Ovary (tissue), 9 donors: ENCODE measurements around the gene ATP6V1G1. TPM values are rescaled to one million over a fixed set of nuclear protein-coding genes. Genes with fewer than 3 reads are reported as not detected.

ENCODE experiments used
- DNase-seq, 5 donors: peaks; one replicate each; pipeline ENCODE4 v3.0.0-alpha.2; 2019 to 2020
- H3K27ac ChIP-seq, 2 donors: fragments of 200-600 bp; one replicate each; pipeline versions ENCODE4 v1.5.1 to v1.8.0; 2019 to 2022
- H3K27me3 ChIP-seq: fragments of 200-600 bp; one replicate; pipeline ENCODE4 v1.8.0; 2022
- H3K36me3 ChIP-seq: fragments of 200-600 bp; sonication (generic); one replicate; pipeline ENCODE4 v1.5.1; 2019
- H3K4me1 ChIP-seq: one replicate; pipeline ENCODE4 v1.8.1; 2013; ENCODE audit warnings: mild to moderate bottlenecking, moderate library complexity; ENCODE audit not compliant: insufficient read depth
- H3K4me3 ChIP-seq: fragments of 200-600 bp; sonication (generic); one replicate; pipeline ENCODE4 v1.5.1; 2017
- H3K9me3 ChIP-seq, 2 donors: fragments of 200-600 bp in 1 of 2; sonication (generic) in 1 of 2; one replicate each; pipeline versions ENCODE4 v1.5.1 to v1.8.1; 2013 to 2019; ENCODE audit warnings: mild to moderate bottlenecking in 1 of 2, moderate library complexity in 1 of 2
- CTCF ChIP-seq, 3 donors: fragments of 450-650 bp in 2 of 3; fragments of 200-600 bp in 1 of 3; IDR thresholded peaks; one replicate each; pipeline versions ENCODE4 v1.5.1 to v1.8.0; 2016 to 2022; ENCODE audit warnings: antibody characterized with exemption in 3 of 3, mild to moderate bottlenecking in 1 of 3
- EP300 ChIP-seq: sonication (generic); formaldehyde crosslinking; IDR thresholded peaks from one replicate; pipeline ENCODE4 v1.6.1; 2017; ENCODE audit warnings: antibody characterized with exemption
- POLR2A ChIP-seq: fragments of 450-650 bp; IDR thresholded peaks from one replicate; pipeline ENCODE4 v1.6.1; 2017; ENCODE audit warnings: antibody characterized with exemption, mild to moderate bottlenecking, moderate library complexity
- WGBS, 3 donors: extraction: QIAGEN DNeasy Blood & Tissue Kit in 1 of 3; methylation state at CpG; one replicate each; pipeline versions ENCODE4 v1.1.5 to v1.1.7; 2013 to 2017; 5-methylcytosine and 5-hydroxymethylcytosine counted together
- intact Hi-C, 4 donors: fragments of 100-400 bp; cut with DNase I; formaldehyde crosslinking; loops; one replicate each; pipeline versions ENCODE4 v1.11.0 to v1.15.1; 2022 to 2023
- polyA plus RNA-seq, 2 donors: library from polyadenylated mRNA; stranded (reverse); fragments of 200-250 nt in 1 of 2; fragments of 350-450 nt in 1 of 2; fragmentation: Illumina TruSeq in 1 of 2; extraction: RNeasy Lipid Tissue Mini Kit (QIAGEN cat#74804) in 1 of 2; gene quantifications; one replicate each; pipeline ENCODE4 v1.2.3, GENCODE V29; 2013 to 2014
- total RNA-seq, 7 donors: library from RNA; depleted of rRNA in 2 of 7; stranded (reverse); fragments of >200 nt in 2 of 7; fragmentation: NEBNext Ultra II Directional in 3 of 7; extraction: Animal tissue kit (Norgen Biotek cat#: 25700) in 3 of 7; gene quantifications; one replicate each; pipeline versions ENCODE4 v1.1.0 to v1.2.4, GENCODE V29; 2016 to 2023
- donor health status: DM: no; HTN: no; CAD: no; lungs with moderate emphysema.
- donor health status: DM: no; HTN: no; CAD: no.
- donor health status: Bipolar disorder and iron deficiency.
- donor health status: DM: yes; HTN: yes; CAD: no.
- donor health status: DM: no; HTN: no; CAD: no.
- donor health status: DM: yes; HTN: yes; CAD: no.

Gene ATP6V1G1
- total and polyA plus RNA-seq, 9 donors: 93.5 to 211 (median 113) TPM

GRCh38 chr9:114607671-114608524, 20.3 kb downstream of the ATP6V1G1 start:
- 86 to 91% (median 88%) methylated on average over 6 of the region's 6 CpGs for WGBS, 3 donors
- intact Hi-C loops: no loop called here
- no peak overlapping the region for H3K27ac ChIP-seq
- peaks cover 18% of the 10 kb centered on the region for H3K4me1 ChIP-seq
- H3K36me3 ChIP-seq: no peaks in the 10 kb centered on the region
- no peaks in the 10 kb centered on the region for H3K27me3 ChIP-seq
- no peaks in the 10 kb centered on the region for H3K9me3 ChIP-seq
- no peak for DNase-seq
- H3K4me3 ChIP-seq: no peak overlapping the region
- TF ChIP-seq CTCF (IDR thresholded peaks at IDR 0.05) (no peak), POLR2A (no peak), EP300 (no peak)

GRCh38 chr9:114608525-114608796, 20.9 kb downstream of the ATP6V1G1 start:
- TF ChIP-seq EP300: no peak
- no peak for TF ChIP-seq POLR2A
- no peak for TF ChIP-seq CTCF (IDR thresholded peaks at IDR 0.05)
- Histone ChIP-seq H3K9me3 (no peaks in the 10 kb centered on the region), H3K36me3 (no peaks in the 10 kb centered on the region), H3K4me3 (no peak overlapping the region), H3K4me1 (peaks cover 24% of the 10 kb centered on the region), H3K27ac (no peak overlapping the region), H3K27me3 (no peaks in the 10 kb centered on the region)
- whole genome bisulfite sequencing, 3 donors: 46 to 75% (median 69%) methylated on average over 2 of the region's 2 CpGs
- intact Hi-C loops: no loop called here
- DNase-seq: no peak

GRCh38 chr9:114611516-114612271, 24.1 kb downstream of the ATP6V1G1 start:
- H3K4me3 ChIP-seq: peak overlapping the region; percentile 77
- H3K4me1 ChIP-seq: peaks cover 25% of the 10 kb centered on the region
- H3K27ac ChIP-seq: peak overlapping the region; percentile 90 to 96
- TF ChIP-seq POLR2A (no peak), EP300 (no peak), CTCF (IDR thresholded peaks at IDR 0.05) (no peak)
- DNase-seq: peak; percentile 77 to 89 (median 86)
- H3K27me3 ChIP-seq: no peaks in the 10 kb centered on the region
- no peaks in the 10 kb centered on the region for H3K9me3 ChIP-seq
- H3K36me3 ChIP-seq: no peaks in the 10 kb centered on the region
- 1% methylated on average over 36 to 55 of the region's 58 CpGs for WGBS, 3 donors
- intact Hi-C loops: no loop called here

- Histone ChIP-seq H3K4me1 (peaks cover 21% of the 10 kb centered on the region), H3K4me3 (peak overlapping the region; percentile 77), H3K27me3 (no peaks in the 10 kb centered on the region), H3K27ac (peak overlapping the region; percentile 18 to 96), H3K9me3 (no peaks in the 10 kb centered on the region), H3K36me3 (no peaks in the 10 kb centered on the region)
- WGBS, 3 donors: 21 to 24% (median 24%) methylated on average over 4 of the region's 4 CpGs
- peak in 3 of 5 donors; percentile 53 to 56 (median 55) for DNase-seq
- TF ChIP-seq EP300 (no peak), POLR2A (no peak), CTCF (IDR thresholded peaks at IDR 0.05) (no peak)
- intact Hi-C loops: no loop called here
Measured at GRCh38 chr9:114612272-114612923, 24.8 kb downstream of the ATP6V1G1 start.
